Measurements from ENCODE around the gene CADPS. TPM values are rescaled to one million over a fixed set of nuclear protein-coding genes. Genes with fewer than 3 reads are reported as not detected.

The CADPS gene
- polyA plus RNA-seq, 1 donor (not counting 4 experiments of a cell fraction or from before 2014, with no cell fraction given): not detected

DNA sequence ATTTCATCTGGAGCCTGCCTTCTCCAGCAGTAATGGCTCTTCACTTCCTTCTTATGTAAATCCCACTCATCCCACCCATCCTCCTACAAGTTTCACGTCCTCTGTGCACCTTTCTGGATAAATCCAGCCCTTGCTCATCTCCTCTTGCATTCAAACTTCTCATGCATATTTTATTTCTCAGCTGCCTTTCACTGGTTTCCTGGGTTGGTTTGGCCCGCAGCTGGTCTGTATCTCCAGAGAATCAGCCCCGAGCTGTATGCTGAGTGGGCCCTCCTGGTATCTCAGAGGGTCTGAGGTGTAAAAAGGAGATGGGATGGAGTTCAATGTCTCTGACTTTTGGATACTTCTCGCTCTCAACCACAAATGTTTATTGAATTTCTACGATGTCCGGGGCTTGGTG is 253.3 kb downstream of the CADPS start:
- no peak overlapping the region for H3K9ac ChIP-seq (ENCODE audit: control insufficient read depth, extremely low read depth, insufficient read depth, low read length)
- H3K4me1 ChIP-seq (ENCODE audit: control insufficient read depth, extremely low read depth, insufficient read depth, low read length): no peaks in the 10 kb centered on the region
- no peaks in the 10 kb centered on the region for H3K9me3 ChIP-seq (ENCODE audit: control insufficient read depth, low read depth, low read length)
- H3K9me1 ChIP-seq (ENCODE audit: control insufficient read depth, extremely low read depth, insufficient read depth, low read length): no peaks in the 10 kb centered on the region
- no peak overlapping the region for H3K27ac ChIP-seq (ENCODE audit: control insufficient read depth, insufficient read depth, low read length)
- H3K36me3 ChIP-seq (ENCODE audit: control insufficient read depth in 2 of 2, extremely low read depth in 1 of 2, insufficient read depth in 2 of 2, low read length in 2 of 2): no peaks in the 10 kb centered on the region
- TF ChIP-seq EZH2 (IDR thresholded peaks at IDR 0.05; ENCODE audit: low read length): no peak
- TF ChIP-seq, protein P1, sequence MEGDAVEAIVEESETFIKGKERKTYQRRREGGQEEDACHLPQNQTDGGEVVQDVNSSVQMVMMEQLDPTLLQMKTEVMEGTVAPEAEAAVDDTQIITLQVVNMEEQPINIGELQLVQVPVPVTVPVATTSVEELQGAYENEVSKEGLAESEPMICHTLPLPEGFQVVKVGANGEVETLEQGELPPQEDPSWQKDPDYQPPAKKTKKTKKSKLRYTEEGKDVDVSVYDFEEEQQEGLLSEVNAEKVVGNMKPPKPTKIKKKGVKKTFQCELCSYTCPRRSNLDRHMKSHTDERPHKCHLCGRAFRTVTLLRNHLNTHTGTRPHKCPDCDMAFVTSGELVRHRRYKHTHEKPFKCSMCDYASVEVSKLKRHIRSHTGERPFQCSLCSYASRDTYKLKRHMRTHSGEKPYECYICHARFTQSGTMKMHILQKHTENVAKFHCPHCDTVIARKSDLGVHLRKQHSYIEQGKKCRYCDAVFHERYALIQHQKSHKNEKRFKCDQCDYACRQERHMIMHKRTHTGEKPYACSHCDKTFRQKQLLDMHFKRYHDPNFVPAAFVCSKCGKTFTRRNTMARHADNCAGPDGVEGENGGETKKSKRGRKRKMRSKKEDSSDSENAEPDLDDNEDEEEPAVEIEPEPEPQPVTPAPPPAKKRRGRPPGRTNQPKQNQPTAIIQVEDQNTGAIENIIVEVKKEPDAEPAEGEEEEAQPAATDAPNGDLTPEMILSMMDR (optimal IDR thresholded peaks at IDR 0.05 in 1 of 3, IDR thresholded peaks at IDR 0.05 in 1 of 3, conservative IDR thresholded peaks at IDR 0.05 in 1 of 3; ENCODE audit: extremely low read depth in 1 of 3, insufficient read depth in 2 of 3, low read length in 3 of 3): no peak
- dilution Hi-C loops (cut with MboI; ENCODE audit: extremely low pct_ligation_motif_present, low sequenced_read_pairs): no loop called here
- no peak overlapping the region for H2AFZ ChIP-seq (ENCODE audit: control insufficient read depth, low read length)
- H3K4me3 ChIP-seq (ENCODE audit: control insufficient read depth in 2 of 3, extremely low read depth in 1 of 3, insufficient read depth in 2 of 3, low read depth in 1 of 3, low read length in 3 of 3): no peak overlapping the region
- H3K27me3 ChIP-seq (ENCODE audit: control insufficient read depth, extremely low read depth, insufficient read depth, low read length): no peaks in the 10 kb centered on the region
- no peak overlapping the region for H3K4me2 ChIP-seq (ENCODE audit: control insufficient read depth, extremely low read depth, insufficient read depth, low read depth, low read length)
- no peak for DNase-seq (ENCODE audit: low read depth, low spot score)
- H3K79me2 ChIP-seq (ENCODE audit: control insufficient read depth, insufficient read depth, low read length): no peaks in the 10 kb centered on the region
- no peaks in the 10 kb centered on the region for H4K20me1 ChIP-seq (ENCODE audit: control insufficient read depth, extremely low read depth, insufficient read depth, low read length)
- FAIRE-seq: no peak

DNA sequence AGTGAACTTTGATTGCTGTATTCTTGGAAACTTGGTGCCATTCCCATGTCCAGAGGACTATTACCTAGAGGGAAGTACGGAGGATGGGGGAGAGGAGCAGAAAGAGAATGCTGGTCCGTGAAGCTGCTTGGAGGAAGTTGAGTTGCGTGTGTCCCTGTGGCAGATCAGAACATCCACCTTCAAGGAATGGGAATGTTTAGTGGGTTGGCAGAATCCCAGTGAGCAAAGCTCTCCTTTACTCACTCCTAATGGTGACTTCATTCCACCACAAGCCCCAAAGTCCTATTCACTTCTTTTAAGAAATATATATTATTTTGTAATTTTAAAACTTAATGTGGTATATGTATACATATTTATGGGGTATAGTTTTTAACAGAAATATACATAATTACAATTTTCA is 254.0 kb downstream of the CADPS start:
- no peak for DNase-seq (ENCODE audit: low read depth, low spot score)
- no peaks in the 10 kb centered on the region for H3K9me1 ChIP-seq (ENCODE audit: control insufficient read depth, extremely low read depth, insufficient read depth, low read length)
- dilution Hi-C loops (cut with MboI; ENCODE audit: extremely low pct_ligation_motif_present, low sequenced_read_pairs): no loop called here
- no peak overlapping the region for H3K27ac ChIP-seq (ENCODE audit: control insufficient read depth, insufficient read depth, low read length)
- no peak overlapping the region for H3K9ac ChIP-seq (ENCODE audit: control insufficient read depth, extremely low read depth, insufficient read depth, low read length)
- no peak for TF ChIP-seq EZH2 (IDR thresholded peaks at IDR 0.05; ENCODE audit: low read length)
- TF ChIP-seq, protein P1 (optimal IDR thresholded peaks at IDR 0.05 in 1 of 3, IDR thresholded peaks at IDR 0.05 in 1 of 3, conservative IDR thresholded peaks at IDR 0.05 in 1 of 3; ENCODE audit: extremely low read depth in 1 of 3, insufficient read depth in 2 of 3, low read length in 3 of 3): no peak
- no peak overlapping the region for H3K4me3 ChIP-seq (ENCODE audit: control insufficient read depth in 2 of 3, extremely low read depth in 1 of 3, insufficient read depth in 2 of 3, low read depth in 1 of 3, low read length in 3 of 3)
- no peaks in the 10 kb centered on the region for H4K20me1 ChIP-seq (ENCODE audit: control insufficient read depth, extremely low read depth, insufficient read depth, low read length)
- no peaks in the 10 kb centered on the region for H3K79me2 ChIP-seq (ENCODE audit: control insufficient read depth, insufficient read depth, low read length)
- no peak for FAIRE-seq
- H3K4me1 ChIP-seq (ENCODE audit: control insufficient read depth, extremely low read depth, insufficient read depth, low read length): no peaks in the 10 kb centered on the region
- no peak overlapping the region for H3K4me2 ChIP-seq (ENCODE audit: control insufficient read depth, extremely low read depth, insufficient read depth, low read depth, low read length)
- H2AFZ ChIP-seq (ENCODE audit: control insufficient read depth, low read length): no peak overlapping the region
- no peaks in the 10 kb centered on the region for H3K36me3 ChIP-seq (ENCODE audit: control insufficient read depth in 2 of 2, extremely low read depth in 1 of 2, insufficient read depth in 2 of 2, low read length in 2 of 2)
- H3K27me3 ChIP-seq (ENCODE audit: control insufficient read depth, extremely low read depth, insufficient read depth, low read length): no peaks in the 10 kb centered on the region
- H3K9me3 ChIP-seq (ENCODE audit: control insufficient read depth, low read depth, low read length): no peaks in the 10 kb centered on the region
